ENCODE results near the gene TSEN2. TPM values are rescaled to one million over a fixed set of nuclear protein-coding genes. Genes with fewer than 3 reads are reported as not detected.

TSEN2 gene
- total and polyA plus RNA-seq, 2 of the 13 experiments (the other 11 are each of a cell fraction or from before 2014, with no cell fraction given) = 11.0 to 17.3 TPM

DNA sequence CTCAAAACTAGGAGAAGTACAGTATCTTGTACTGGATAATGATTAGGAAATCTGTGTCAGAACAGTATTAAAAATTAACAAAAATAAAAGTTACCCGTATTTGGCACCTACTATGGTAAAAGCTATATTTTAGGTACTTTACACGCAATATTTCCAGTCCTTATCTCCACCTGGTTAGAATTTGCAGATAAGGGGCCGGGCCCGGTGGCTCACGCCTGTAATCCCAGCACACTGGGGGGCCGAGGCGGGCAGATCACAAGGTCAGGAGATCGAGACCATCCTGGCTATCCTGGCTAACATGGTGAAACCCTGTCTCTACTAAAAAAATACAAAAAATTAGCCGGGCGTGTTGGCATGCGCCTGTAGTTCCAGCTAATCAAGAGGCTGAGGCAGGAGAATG is 32.6 kb downstream of the TSEN2 start:
- 97% methylated on average over 11 of the region's 11 CpGs for WGBS (ENCODE audit: low lambda C conversion rate)
- Histone ChIP-seq H3K4me3 (replicated peaks in 1 of 3; ENCODE audit: insufficient read depth in 1 of 3, low read depth in 2 of 3, low read length in 3 of 3) (no peak overlapping the region), H3K4me1 (ENCODE audit: insufficient read depth, low read length) (peaks cover 9% of the 10 kb centered on the region), H2AFZ (ENCODE audit: low read length) (no peak overlapping the region), H3K4me2 (ENCODE audit: low read depth, low read length) (no peak overlapping the region), H3K79me2 (ENCODE audit: insufficient read depth, low read length) (no peaks in the 10 kb centered on the region), H3K27ac (ENCODE audit: extremely low read length, insufficient read depth, low read length) (no peak overlapping the region), H3K27me3 (ENCODE audit: control insufficient read depth in 1 of 2, insufficient read depth in 2 of 2, low read length in 2 of 2) (no peaks in the 10 kb centered on the region), H3K36me3 (replicated peaks in 1 of 2; ENCODE audit: control insufficient read depth in 1 of 2, insufficient read depth in 2 of 2, low read length in 2 of 2) (peaks cover under 1 to 13% of the 10 kb centered on the region in 2 experiments; a peak in 2 of 5 replicates), H3K9me3 (ENCODE audit: low read length) (no peaks in the 10 kb centered on the region), H3K9ac (ENCODE audit: insufficient read depth, low read depth, low read length) (no peak overlapping the region), H4K20me1 (ENCODE audit: insufficient read depth, low read length) (no peaks in the 10 kb centered on the region)
- ATAC-seq = no peak
- DNase-seq (ENCODE audit: low spot score) = no peak
- in situ Hi-C loops (cut with HindIII; ENCODE audit: extremely low pct_ligation_motif_present, low pct_unique_long_range_greater_than_20kb) (no loop called here), intact Hi-C loops (cut with micrococcal nuclease; ENCODE audit: unreplicated experiment) (no loop called here)
- CTCF ChIA-PET (ENCODE audit: low intra/inter-chr PET ratio, low total read pairs) = no interaction called here
- TF ChIP-seq SALL2 (CRISPR knock-in tag; IDR thresholded peaks at IDR 0.05) (no peak), MAZ (IDR thresholded peaks at IDR 0.05; ENCODE audit: borderline replicate concordance, low read depth, low read length) (no peak), MAZ (CRISPR knock-in tag; IDR thresholded peaks at IDR 0.05; ENCODE audit: low read depth) (no peak), FOXC1 (CRISPR knock-in tag; IDR thresholded peaks at IDR 0.05; ENCODE audit: borderline replicate concordance) (no peak), NONO (IDR thresholded peaks at IDR 0.05) (no peak), NONO (CRISPR knock-in tag; conservative IDR thresholded peaks at IDR 0.05) (no peak), ZNF615 (CRISPR knock-in tag; IDR thresholded peaks at IDR 0.05; ENCODE audit: borderline replicate concordance) (no peak), TARDBP (CRISPR knock-in tag; IDR thresholded peaks at IDR 0.05) (no peak)
- TF ChIP-seq, protein P1, sequence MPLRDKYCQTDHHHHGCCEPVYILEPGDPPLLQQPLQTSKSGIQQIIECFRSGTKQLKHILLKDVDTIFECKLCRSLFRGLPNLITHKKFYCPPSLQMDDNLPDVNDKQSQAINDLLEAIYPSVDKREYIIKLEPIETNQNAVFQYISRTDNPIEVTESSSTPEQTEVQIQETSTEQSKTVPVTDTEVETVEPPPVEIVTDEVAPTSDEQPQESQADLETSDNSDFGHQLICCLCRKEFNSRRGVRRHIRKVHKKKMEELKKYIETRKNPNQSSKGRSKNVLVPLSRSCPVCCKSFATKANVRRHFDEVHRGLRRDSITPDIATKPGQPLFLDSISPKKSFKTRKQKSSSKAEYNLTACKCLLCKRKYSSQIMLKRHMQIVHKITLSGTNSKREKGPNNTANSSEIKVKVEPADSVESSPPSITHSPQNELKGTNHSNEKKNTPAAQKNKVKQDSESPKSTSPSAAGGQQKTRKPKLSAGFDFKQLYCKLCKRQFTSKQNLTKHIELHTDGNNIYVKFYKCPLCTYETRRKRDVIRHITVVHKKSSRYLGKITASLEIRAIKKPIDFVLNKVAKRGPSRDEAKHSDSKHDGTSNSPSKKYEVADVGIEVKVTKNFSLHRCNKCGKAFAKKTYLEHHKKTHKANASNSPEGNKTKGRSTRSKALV (CRISPR knock-in tag; IDR thresholded peaks at IDR 0.05) = no peak
- TF ChIP-seq, protein P2, sequence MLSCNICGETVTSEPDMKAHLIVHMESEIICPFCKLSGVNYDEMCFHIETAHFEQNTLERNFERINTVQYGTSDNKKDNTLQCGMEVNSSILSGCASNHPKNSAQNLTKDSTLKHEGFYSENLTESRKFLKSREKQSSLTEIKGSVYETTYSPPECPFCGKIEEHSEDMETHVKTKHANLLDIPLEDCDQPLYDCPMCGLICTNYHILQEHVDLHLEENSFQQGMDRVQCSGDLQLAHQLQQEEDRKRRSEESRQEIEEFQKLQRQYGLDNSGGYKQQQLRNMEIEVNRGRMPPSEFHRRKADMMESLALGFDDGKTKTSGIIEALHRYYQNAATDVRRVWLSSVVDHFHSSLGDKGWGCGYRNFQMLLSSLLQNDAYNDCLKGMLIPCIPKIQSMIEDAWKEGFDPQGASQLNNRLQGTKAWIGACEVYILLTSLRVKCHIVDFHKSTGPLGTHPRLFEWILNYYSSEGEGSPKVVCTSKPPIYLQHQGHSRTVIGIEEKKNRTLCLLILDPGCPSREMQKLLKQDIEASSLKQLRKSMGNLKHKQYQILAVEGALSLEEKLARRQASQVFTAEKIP (CRISPR knock-in tag; IDR thresholded peaks at IDR 0.05; ENCODE audit: borderline replicate concordance) = no peak
- TF ChIP-seq, protein P3, sequence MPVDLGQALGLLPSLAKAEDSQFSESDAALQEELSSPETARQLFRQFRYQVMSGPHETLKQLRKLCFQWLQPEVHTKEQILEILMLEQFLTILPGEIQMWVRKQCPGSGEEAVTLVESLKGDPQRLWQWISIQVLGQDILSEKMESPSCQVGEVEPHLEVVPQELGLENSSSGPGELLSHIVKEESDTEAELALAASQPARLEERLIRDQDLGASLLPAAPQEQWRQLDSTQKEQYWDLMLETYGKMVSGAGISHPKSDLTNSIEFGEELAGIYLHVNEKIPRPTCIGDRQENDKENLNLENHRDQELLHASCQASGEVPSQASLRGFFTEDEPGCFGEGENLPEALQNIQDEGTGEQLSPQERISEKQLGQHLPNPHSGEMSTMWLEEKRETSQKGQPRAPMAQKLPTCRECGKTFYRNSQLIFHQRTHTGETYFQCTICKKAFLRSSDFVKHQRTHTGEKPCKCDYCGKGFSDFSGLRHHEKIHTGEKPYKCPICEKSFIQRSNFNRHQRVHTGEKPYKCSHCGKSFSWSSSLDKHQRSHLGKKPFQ (CRISPR knock-in tag; IDR thresholded peaks at IDR 0.05; ENCODE audit: insufficient replicate concordance) = no peak
- TF ChIP-seq, protein P4, sequence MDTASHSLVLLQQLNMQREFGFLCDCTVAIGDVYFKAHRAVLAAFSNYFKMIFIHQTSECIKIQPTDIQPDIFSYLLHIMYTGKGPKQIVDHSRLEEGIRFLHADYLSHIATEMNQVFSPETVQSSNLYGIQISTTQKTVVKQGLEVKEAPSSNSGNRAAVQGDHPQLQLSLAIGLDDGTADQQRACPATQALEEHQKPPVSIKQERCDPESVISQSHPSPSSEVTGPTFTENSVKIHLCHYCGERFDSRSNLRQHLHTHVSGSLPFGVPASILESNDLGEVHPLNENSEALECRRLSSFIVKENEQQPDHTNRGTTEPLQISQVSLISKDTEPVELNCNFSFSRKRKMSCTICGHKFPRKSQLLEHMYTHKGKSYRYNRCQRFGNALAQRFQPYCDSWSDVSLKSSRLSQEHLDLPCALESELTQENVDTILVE (CRISPR knock-in tag; IDR thresholded peaks at IDR 0.05) = no peak
- no TSS peak for BruUV-seq (replicated peaks)
- no peak for FAIRE-seq
- POLR2A ChIA-PET = no interaction called here
